SK-N-MC (cell line): Measurements from ENCODE around the gene MYO18B.

ENCODE experiments used
- EZH2 ChIP-seq: fragments of 200-600 bp; sonication (generic); IDR thresholded peaks from one replicate; pipeline ENCODE4 v1.6.1; 2017; ENCODE audit warnings: antibody characterized with exemption
- POLR2AphosphoS5 ChIP-seq: IDR thresholded peaks from 2 replicates; pipeline ENCODE4 v1.6.1; 2012; ENCODE audit warnings: mild to moderate bottlenecking, low read depth, low read length, borderline replicate concordance

GRCh38 chr22:25757686-25758085, 15.7 kb downstream of the MYO18B start:
- no peak for TF ChIP-seq EZH2
- no peak for TF ChIP-seq POLR2AphosphoS5
